Tibial nerve (tissue), 3 donors: ENCODE data around the gene ZMYND8.

Experiments
- CTCF ChIP-seq, 5 experiments: fragments of 200-600 bp in 3 of 5; fragments of 450-650 bp in 2 of 5; sonication (generic) in 3 of 5; IDR thresholded peaks; one replicate each; pipeline ENCODE4 v1.5.1; 2016 to 2019; ENCODE audit warnings: antibody characterized with exemption in 5 of 5, mild to moderate bottlenecking in 3 of 5, moderate library complexity in 2 of 5
- POLR2A ChIP-seq, 2 donors: fragments of 450-650 bp; IDR thresholded peaks; one replicate each; pipeline ENCODE4 v1.6.1; 2017; ENCODE audit warnings: antibody characterized with exemption in 2 of 2, mild to moderate bottlenecking in 2 of 2, moderate library complexity in 2 of 2

GRCh38 chr20:47359530-47360296, 3.2 kb upstream of the ZMYND8 start:
- TF ChIP-seq POLR2A (IDR thresholded peaks at IDR 0.05) (no peak), CTCF (IDR thresholded peaks at IDR 0.05) (no peak)
